Osteoblast (primary cell): Measurements from ENCODE around the gene GOLM1. TPM values are rescaled to one million over a fixed set of nuclear protein-coding genes. Genes with fewer than 3 reads are reported as not detected.

ENCODE experiments used
- DNase-seq: peaks from one replicate; pipeline ENCODE4 v3.0.0; 2011; ENCODE audit warnings: low spot score, mixed read lengths; ENCODE audit not compliant: insufficient read length; ENCODE audit errors: missing footprints
- H2AFZ ChIP-seq: 2 replicates; pipeline ENCODE4 v1.6.0; 2011; ENCODE audit warnings: mild to moderate bottlenecking, low read length
- H3K27ac ChIP-seq: 2 replicates; pipeline ENCODE4 v1.5.1; 2011; ENCODE audit warnings: mild to moderate bottlenecking, low read depth, low read length, moderate library complexity
- H3K27me3 ChIP-seq: 2 replicates; pipeline ENCODE4 v1.6.0; 2012; ENCODE audit warnings: mild to moderate bottlenecking, control low read depth, inconsistent platforms, low read length, moderate library complexity; ENCODE audit not compliant: insufficient read depth
- H3K36me3 ChIP-seq: 2 replicates; pipeline ENCODE4 v1.5.1; 2011; ENCODE audit warnings: mild to moderate bottlenecking, low read length, control low read depth, moderate library complexity; ENCODE audit not compliant: insufficient read depth
- H3K4me1 ChIP-seq: 2 replicates; pipeline ENCODE4 v1.5.1; 2011; ENCODE audit warnings: mild to moderate bottlenecking, low read length, control low read depth, moderate library complexity; ENCODE audit not compliant: insufficient read depth
- H3K4me2 ChIP-seq: 2 replicates; pipeline ENCODE4 v1.6.0; 2011; ENCODE audit warnings: mild to moderate bottlenecking, low read length; ENCODE audit not compliant: insufficient read depth
- H3K4me3 ChIP-seq: fragments of 200-600 bp; sonication (generic); 3 replicates; pipeline ENCODE4 v1.5.1; 2012; ENCODE audit warnings: mild to moderate bottlenecking, low read length, inconsistent platforms; ENCODE audit not compliant: insufficient read depth
- H3K79me2 ChIP-seq: 2 replicates; pipeline ENCODE4 v1.6.0; 2012; ENCODE audit warnings: mild to moderate bottlenecking, low read length, control low read depth, inconsistent platforms; ENCODE audit not compliant: insufficient read depth
- H3K9me3 ChIP-seq: 2 replicates; pipeline ENCODE4 v1.5.1; 2011; ENCODE audit warnings: low read depth, low read length, control low read depth
- H4K20me1 ChIP-seq: 2 replicates; pipeline ENCODE4 v1.6.0; 2012; ENCODE audit warnings: mild to moderate bottlenecking, low read length, control low read depth; ENCODE audit not compliant: insufficient read depth
- total RNA-seq: library from RNA; depleted of rRNA; stranded (reverse); fragments of >200 nt; gene quantifications from 2 replicates; pipeline ENCODE4 v1.2.3, GENCODE V29; 2012
- TF ChIP-seq, protein P1 (sequence below): IDR thresholded peaks from 2 replicates; pipeline ENCODE4 v1.5.1; 2011; ENCODE audit warnings: mild to moderate bottlenecking, low read depth, low read length, moderate library complexity; ENCODE audit errors: extremely low read depth

GOLM1 gene
- total RNA-seq, 1 donor: 85.0 TPM

DNA sequence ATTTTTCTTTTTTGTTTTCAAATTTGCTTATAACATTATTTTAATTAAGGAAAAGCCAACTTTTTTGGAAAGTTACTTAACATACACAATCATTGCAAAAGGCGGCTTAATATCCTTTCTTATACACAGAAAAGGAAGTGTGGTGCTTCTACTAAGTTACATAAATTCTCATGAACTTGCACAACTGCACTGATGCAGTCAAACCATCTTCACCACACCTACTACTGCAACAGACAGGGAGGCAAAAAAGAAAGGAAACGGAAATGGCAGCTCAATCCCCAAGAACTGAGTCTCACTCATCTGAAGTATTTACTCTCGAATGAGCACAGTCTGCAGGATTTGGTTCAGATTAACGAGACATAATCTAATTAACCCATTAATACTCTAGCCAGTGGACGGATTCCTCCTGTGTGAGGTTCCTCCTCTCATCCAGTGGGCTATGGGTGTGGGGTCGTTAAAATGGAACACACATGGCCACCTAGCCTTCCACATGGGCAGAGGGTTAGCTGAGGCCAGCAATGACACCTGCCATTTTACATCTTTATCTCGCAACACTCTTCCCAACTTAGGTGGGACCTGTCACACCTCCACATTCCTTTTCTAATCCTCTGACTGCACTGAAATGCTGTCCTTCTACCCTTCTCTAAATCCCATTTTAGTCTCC is 30.0 kb downstream of the GOLM1 start:
- DNase-seq: no peak
- TF ChIP-seq, protein P1, sequence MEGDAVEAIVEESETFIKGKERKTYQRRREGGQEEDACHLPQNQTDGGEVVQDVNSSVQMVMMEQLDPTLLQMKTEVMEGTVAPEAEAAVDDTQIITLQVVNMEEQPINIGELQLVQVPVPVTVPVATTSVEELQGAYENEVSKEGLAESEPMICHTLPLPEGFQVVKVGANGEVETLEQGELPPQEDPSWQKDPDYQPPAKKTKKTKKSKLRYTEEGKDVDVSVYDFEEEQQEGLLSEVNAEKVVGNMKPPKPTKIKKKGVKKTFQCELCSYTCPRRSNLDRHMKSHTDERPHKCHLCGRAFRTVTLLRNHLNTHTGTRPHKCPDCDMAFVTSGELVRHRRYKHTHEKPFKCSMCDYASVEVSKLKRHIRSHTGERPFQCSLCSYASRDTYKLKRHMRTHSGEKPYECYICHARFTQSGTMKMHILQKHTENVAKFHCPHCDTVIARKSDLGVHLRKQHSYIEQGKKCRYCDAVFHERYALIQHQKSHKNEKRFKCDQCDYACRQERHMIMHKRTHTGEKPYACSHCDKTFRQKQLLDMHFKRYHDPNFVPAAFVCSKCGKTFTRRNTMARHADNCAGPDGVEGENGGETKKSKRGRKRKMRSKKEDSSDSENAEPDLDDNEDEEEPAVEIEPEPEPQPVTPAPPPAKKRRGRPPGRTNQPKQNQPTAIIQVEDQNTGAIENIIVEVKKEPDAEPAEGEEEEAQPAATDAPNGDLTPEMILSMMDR: no peak
- H3K4me2 ChIP-seq: no peak overlapping the region

GRCh38 chr9:86064220-86064619 is 35.1 kb downstream of the GOLM1 start:
- Histone ChIP-seq H3K4me2 (no peak overlapping the region), H3K4me3 (no peak overlapping the region), H3K9me3 (no peaks in the 10 kb centered on the region), H2AFZ (no peak overlapping the region), H4K20me1 (no peaks in the 10 kb centered on the region), H3K27me3 (no peaks in the 10 kb centered on the region), H3K79me2 (no peaks in the 10 kb centered on the region), H3K4me1 (no peaks in the 10 kb centered on the region), H3K27ac (no peak overlapping the region), H3K36me3 (no peaks in the 10 kb centered on the region)
- TF ChIP-seq, protein P1: no peak
- DNase-seq: no peak

More for the DNA sequence above, 30.0 kb downstream of the GOLM1 start:
- Histone ChIP-seq H3K9me3 (no peaks in the 10 kb centered on the region), H2AFZ (no peak overlapping the region), H3K4me1 (peaks cover 21% of the 10 kb centered on the region), H3K79me2 (no peaks in the 10 kb centered on the region), H3K36me3 (no peaks in the 10 kb centered on the region), H3K4me3 (no peak overlapping the region), H3K27ac (no peak overlapping the region), H4K20me1 (no peaks in the 10 kb centered on the region), H3K27me3 (no peaks in the 10 kb centered on the region)

- Histone ChIP-seq H3K4me2 (no peak overlapping the region), H3K27ac (no peak overlapping the region), H4K20me1 (no peaks in the 10 kb centered on the region), H3K4me3 (no peak overlapping the region), H3K36me3 (no peaks in the 10 kb centered on the region), H3K9me3 (no peaks in the 10 kb centered on the region), H3K4me1 (no peaks in the 10 kb centered on the region), H2AFZ (no peak overlapping the region), H3K79me2 (no peaks in the 10 kb centered on the region), H3K27me3 (no peaks in the 10 kb centered on the region)
- DNase-seq: no peak
- TF ChIP-seq, protein P1: no peak
Measured at GRCh38 chr9:86062845-86063693, 36.3 kb downstream of the GOLM1 start.
